SH-SY5Y (cell line): Measurements from ENCODE around the gene TINAGL1.

ENCODE experiments used
- GATA2 ChIP-seq: IDR thresholded peaks from 2 replicates; pipeline ENCODE4 v1.6.1; 2011; ENCODE audit warnings: mild to moderate bottlenecking, low read depth, low read length
- GATA3 ChIP-seq: IDR thresholded peaks from 2 replicates; pipeline ENCODE4 v1.6.1; 2011; ENCODE audit warnings: low read depth, mild to moderate bottlenecking, low read length, moderate library complexity

DNA sequence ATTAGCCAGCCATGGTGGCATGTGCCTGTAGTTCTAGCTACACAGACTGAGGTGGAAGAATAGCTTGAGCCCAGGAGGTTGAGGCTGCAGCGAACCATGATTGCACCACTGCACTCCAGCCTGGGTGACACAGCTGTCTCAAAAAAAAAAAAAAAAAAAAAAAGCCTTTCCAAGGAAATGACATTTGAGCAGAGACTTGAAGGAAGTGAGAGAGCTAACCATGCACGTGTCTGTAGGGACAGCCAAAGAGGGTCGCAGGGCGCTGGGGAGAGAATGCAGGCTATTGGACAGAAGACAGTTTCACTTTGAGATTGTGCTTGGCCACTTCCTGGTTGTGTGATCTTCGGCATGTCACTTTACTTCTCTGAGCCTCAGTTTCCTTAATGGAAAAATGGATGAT, 48.0 kb downstream of the TINAGL1 start:
- no peak for TF ChIP-seq GATA2
- no peak for TF ChIP-seq GATA3
